ENCODE results near the gene PIP5K1B. TPM values are rescaled to one million over a fixed set of nuclear protein-coding genes. Genes with fewer than 3 reads are reported as not detected.

The PIP5K1B gene
- total and polyA plus RNA-seq, 2 donors (not counting 3 experiments of a cell fraction or from before 2014, with no cell fraction given): 0.27 TPM; not detected in 1

- Histone ChIP-seq H3K9me3 (replicated peaks; ENCODE audit: control insufficient read depth, insufficient read depth, low read length) (no peaks in the 10 kb centered on the region), H3K27ac (ENCODE audit: insufficient read depth, low read depth, low read length) (no peak overlapping the region), H2AFZ (ENCODE audit: low read depth, low read length) (no peak overlapping the region), H3K79me2 (ENCODE audit: control insufficient read depth, insufficient read depth, low read length) (no peaks in the 10 kb centered on the region), H3K4me3 (replicated peaks in 1 of 3; ENCODE audit: insufficient read depth in 1 of 3, low read depth in 1 of 3, low read length in 3 of 3) (no peak overlapping the region), H3K9me1 (replicated peaks; ENCODE audit: control insufficient read depth, extremely low read depth, insufficient read depth, low read length) (no peaks in the 10 kb centered on the region), H3K4me2 (ENCODE audit: insufficient read depth, low read length) (no peak overlapping the region), H4K20me1 (replicated peaks; ENCODE audit: control insufficient read depth, extremely low read depth, insufficient read depth, low read length) (no peaks in the 10 kb centered on the region), H3K4me1 (ENCODE audit: control insufficient read depth, extremely low read depth, insufficient read depth, low read length) (no peaks in the 10 kb centered on the region), H3K36me3 (ENCODE audit: control insufficient read depth in 2 of 2, extremely low read depth in 1 of 2, insufficient read depth in 2 of 2, low read length in 2 of 2) (no peaks in the 10 kb centered on the region), H3K27me3 (ENCODE audit: control insufficient read depth in 2 of 2, insufficient read depth in 2 of 2, low read length in 2 of 2) (no peaks in the 10 kb centered on the region), H3K9ac (replicated peaks; ENCODE audit: extremely low read depth, insufficient read depth, low read length) (no peak overlapping the region)
- CTCF ChIA-PET: no interaction called here
- TF ChIP-seq CTCF (IDR thresholded peaks at IDR 0.05; ENCODE audit: extremely low read depth in 1 of 2, insufficient read depth in 1 of 2, low read depth in 1 of 2, low read length in 2 of 2) (no peak), POLR2A (IDR thresholded peaks at IDR 0.05; ENCODE audit: low read depth, low read length) (no peak), MAX (IDR thresholded peaks at IDR 0.05; ENCODE audit: insufficient read depth, insufficient read length) (no peak), FOS (IDR thresholded peaks at IDR 0.05; ENCODE audit: borderline replicate concordance, insufficient read depth, low read length) (no peak), EZH2 (IDR thresholded peaks at IDR 0.05; ENCODE audit: borderline replicate concordance, low read depth, low read length, severe bottlenecking) (no peak), MYC (IDR thresholded peaks at IDR 0.05; ENCODE audit: low read depth, low read length) (no peak), POLR2AphosphoS5 (IDR thresholded peaks at IDR 0.05; ENCODE audit: insufficient read depth, low read depth, low read length) (no peak), GATA2 (IDR thresholded peaks at IDR 0.05; ENCODE audit: insufficient read depth, insufficient read length, low read depth, low read length) (no peak), JUN (IDR thresholded peaks at IDR 0.05; ENCODE audit: borderline replicate concordance, insufficient read depth, insufficient read length, low read depth) (no peak)
- POLR2A ChIA-PET: no interaction called here
- dilution Hi-C loops (cut with MboI; ENCODE audit: extremely low pct_ligation_motif_present, low sequenced_read_pairs) (no loop called here), intact Hi-C loops (cut with micrococcal nuclease) (no loop called here)
- no peak for FAIRE-seq
- no peak for DNase-seq (ENCODE audit: low read depth, low spot score)
- BruUV-seq (replicated peaks): no TSS peak
Measured at GRCh38 chr9:68955330-68955729, 250.3 kb downstream of the PIP5K1B start.
